LNCaP clone FGC (cell line): Measurements from ENCODE around the gene DGKQ.

ENCODE experiments used
- DNase-seq: peaks from one replicate; pipeline ENCODE4 v3.0.0-alpha.2; 2011; ENCODE audit warnings: low read depth
- H3K4me3 ChIP-seq: 2 replicates; pipeline ENCODE4 v1.5.1; 2011; ENCODE audit warnings: mild to moderate bottlenecking, low read depth, low read length, control low read depth
- CTCF ChIP-seq: IDR thresholded peaks from 2 replicates; pipeline ENCODE4 v1.5.1; 2012; ENCODE audit warnings: mild to moderate bottlenecking; ENCODE audit not compliant: control insufficient read depth, insufficient read depth; ENCODE audit errors: extremely low read depth

DGKQ gene, protein sequence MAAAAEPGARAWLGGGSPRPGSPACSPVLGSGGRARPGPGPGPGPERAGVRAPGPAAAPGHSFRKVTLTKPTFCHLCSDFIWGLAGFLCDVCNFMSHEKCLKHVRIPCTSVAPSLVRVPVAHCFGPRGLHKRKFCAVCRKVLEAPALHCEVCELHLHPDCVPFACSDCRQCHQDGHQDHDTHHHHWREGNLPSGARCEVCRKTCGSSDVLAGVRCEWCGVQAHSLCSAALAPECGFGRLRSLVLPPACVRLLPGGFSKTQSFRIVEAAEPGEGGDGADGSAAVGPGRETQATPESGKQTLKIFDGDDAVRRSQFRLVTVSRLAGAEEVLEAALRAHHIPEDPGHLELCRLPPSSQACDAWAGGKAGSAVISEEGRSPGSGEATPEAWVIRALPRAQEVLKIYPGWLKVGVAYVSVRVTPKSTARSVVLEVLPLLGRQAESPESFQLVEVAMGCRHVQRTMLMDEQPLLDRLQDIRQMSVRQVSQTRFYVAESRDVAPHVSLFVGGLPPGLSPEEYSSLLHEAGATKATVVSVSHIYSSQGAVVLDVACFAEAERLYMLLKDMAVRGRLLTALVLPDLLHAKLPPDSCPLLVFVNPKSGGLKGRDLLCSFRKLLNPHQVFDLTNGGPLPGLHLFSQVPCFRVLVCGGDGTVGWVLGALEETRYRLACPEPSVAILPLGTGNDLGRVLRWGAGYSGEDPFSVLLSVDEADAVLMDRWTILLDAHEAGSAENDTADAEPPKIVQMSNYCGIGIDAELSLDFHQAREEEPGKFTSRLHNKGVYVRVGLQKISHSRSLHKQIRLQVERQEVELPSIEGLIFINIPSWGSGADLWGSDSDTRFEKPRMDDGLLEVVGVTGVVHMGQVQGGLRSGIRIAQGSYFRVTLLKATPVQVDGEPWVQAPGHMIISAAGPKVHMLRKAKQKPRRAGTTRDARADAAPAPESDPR

DNA sequence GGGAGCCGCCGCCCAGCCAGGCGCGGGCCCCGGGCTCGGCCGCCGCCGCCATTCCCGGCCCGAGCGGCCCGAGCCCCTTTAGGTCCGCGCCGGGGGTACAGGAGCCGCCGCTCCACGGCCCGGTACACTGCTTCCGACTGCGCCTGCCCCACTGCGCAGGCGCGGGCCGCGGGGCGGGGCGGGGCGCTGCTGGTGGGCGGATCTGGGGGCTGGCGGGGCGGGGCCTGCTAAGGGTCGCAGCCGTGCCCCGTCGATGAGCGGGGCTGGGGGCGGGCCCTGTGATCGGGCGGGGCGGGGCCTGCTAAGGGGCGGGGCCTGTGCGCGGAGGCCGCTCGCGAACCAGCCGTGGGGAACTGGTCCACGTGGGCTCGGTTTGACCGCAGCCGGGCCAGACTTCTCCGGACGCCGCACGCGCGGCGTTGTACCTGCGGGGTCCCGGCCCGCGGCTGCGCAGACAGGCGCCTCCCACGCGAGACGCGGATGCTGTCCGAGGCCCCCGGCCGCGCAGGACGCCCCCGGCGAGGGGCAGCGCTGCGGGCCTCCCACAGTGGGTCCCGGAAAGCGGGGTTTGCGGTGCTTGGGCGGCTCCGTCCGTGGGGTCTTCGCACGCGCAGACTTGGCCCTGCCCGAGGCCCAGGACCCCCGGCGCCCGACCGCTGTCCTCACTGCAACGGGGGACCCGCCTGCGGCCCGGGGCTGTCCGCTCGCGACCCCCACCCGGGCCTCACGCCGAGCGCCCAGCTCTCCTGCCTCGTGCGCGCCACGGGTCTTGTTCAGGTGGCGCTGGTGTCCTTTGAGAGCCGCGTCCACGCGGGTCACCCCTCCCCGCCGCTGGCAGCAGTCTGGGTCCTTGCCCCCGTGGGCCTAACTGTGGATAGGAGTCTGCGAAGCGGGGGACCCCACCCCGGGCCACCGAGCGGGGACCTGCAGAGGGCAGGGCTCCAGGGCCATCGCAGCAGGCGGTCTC, at the start of gene DGKQ:
TSS of gene DGKQ (minus strand) at position 139 of the 967 bp plus-strand sequence. CDS start at position 52, 87 bp downstream.
- DNase-seq, result no peak
- H3K4me3 ChIP-seq, result peak within 1 kb of the TSS; percentile 75
- no peak for TF ChIP-seq CTCF

DNA sequence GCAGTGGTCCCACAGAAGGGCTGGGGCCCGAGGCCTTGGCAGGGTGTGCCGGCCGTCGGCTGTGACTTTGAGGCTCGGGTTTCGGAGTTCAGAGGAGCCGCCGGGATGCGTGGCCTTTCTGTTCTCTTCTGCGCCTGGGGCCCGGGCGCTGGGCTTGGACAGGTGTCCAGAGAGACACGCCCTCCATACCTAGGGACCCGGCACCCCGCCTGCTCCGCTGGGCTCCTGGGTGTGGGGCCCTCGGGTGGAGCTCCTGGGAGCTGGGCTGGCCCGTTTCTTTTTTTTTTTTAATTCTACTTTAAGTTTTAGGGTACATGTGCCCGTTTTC, 49.3 kb upstream of the DGKQ start:
- TF ChIP-seq CTCF, result no peak

GRCh38 chr4:1022051-1022738, 48.8 kb upstream of the DGKQ start:
- no peak for DNase-seq
- TF ChIP-seq CTCF, result no peak
- no peak overlapping the region for H3K4me3 ChIP-seq

More for the DNA sequence above, 49.3 kb upstream of the DGKQ start:
- no peak overlapping the region for H3K4me3 ChIP-seq
- DNase-seq, result no peak

DNA sequence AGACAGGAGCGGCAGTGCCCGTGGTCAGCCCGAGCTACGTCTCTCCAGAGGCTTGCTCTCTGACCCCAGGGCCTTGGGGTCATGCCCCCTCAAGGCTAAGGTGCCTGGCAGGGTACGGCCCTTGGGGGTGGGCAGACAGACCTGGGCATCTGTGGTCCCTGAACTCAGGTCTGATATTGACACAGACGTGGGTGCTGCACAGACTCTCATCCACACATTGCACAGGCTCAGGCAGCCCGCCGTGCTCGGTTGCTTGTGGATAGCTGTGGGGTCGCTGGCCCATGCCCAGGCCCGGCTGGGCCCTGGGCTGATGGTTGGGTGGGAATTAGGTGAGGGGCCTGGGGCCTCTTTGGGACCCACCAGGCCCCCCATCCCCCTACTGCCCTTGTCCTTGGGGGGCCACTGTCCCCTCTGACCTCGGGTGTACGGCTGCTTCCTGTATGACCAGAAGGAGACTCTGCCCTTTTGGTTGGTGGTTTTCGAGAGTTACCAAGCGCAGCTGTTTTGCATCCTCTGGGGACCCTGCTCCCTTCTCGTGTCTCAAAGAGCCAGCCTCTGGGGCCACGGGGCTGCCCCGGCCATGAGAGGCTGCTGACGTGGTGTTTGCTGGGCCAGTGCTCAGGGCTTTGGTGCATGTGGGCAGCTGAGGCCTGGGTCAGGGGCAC, 48.1 kb upstream of the DGKQ start:
- no peak for DNase-seq
- no peak overlapping the region for H3K4me3 ChIP-seq
- TF ChIP-seq CTCF, result no peak

GRCh38 chr4:1019729-1020470, 46.5 kb upstream of the DGKQ start:
- no peak overlapping the region for H3K4me3 ChIP-seq
- TF ChIP-seq CTCF, result no peak
- DNase-seq, result no peak
